Measurements from ENCODE around the gene ARHGEF19.
A peak's percentile ranks its signal among the peaks of the same experiment; 100 is the strongest.
"Not testable (repeated sequence)": the region's sequence is repeated elsewhere in the genome, so short reads cannot be mapped to it uniquely, and the experiment has no call there.

Gene ARHGEF19

GRCh38 chr1:16230744-16231143, 18.3 kb upstream of the ARHGEF19 start:
- Mint-ChIP-seq H3K4me3 (no peak overlapping the region), H3K36me3 (ENCODE audit: low read depth) (no peaks in the 10 kb centered on the region), H3K4me1 (peaks cover 9% of the 10 kb centered on the region), H3K9me3 (no peaks in the 10 kb centered on the region), H3K27me3 (ENCODE audit: low read depth) (peaks cover 47% of the 10 kb centered on the region), H3K27ac (no peak overlapping the region)
- no peak for TF ChIP-seq CTCF (IDR thresholded peaks at IDR 0.05; ENCODE audit: unreplicated experiment in 3 of 3)

GRCh38 chr1:16229976-16230740, 17.7 kb upstream of the ARHGEF19 start:
- Mint-ChIP-seq H3K4me1 (peaks cover 9% of the 10 kb centered on the region), H3K36me3 (ENCODE audit: low read depth) (no peaks in the 10 kb centered on the region), H3K4me3 (no peak overlapping the region), H3K27ac (no peak overlapping the region), H3K9me3 (no peaks in the 10 kb centered on the region), H3K27me3 (ENCODE audit: low read depth) (peaks cover 53% of the 10 kb centered on the region)
- TF ChIP-seq CTCF (IDR thresholded peaks at IDR 0.05; ENCODE audit: unreplicated experiment in 3 of 3): no peak

- TF ChIP-seq CTCF (IDR thresholded peaks at IDR 0.05; ENCODE audit: unreplicated experiment in 3 of 3): no peak
- no peaks in the 10 kb centered on the region for H3K36me3 Mint-ChIP-seq (ENCODE audit: low read depth)
- peak overlapping the region; percentile 62 to 75 (median 73) for H3K4me3 Mint-ChIP-seq
- peak overlapping the region in 1 of 3 experiments; percentile 75 for H3K27ac Mint-ChIP-seq
- H3K4me1 Mint-ChIP-seq: peaks cover 9% of the 10 kb centered on the region
- H3K9me3 Mint-ChIP-seq: no peaks in the 10 kb centered on the region
- peaks cover 77% of the 10 kb centered on the region for H3K27me3 Mint-ChIP-seq (ENCODE audit: low read depth)
Observed at GRCh38 chr1:16226490-16227179, 14.2 kb upstream of the ARHGEF19 start.

GRCh38 chr1:16226129-16226489, 13.7 kb upstream of the ARHGEF19 start:
- no peaks in the 10 kb centered on the region for H3K9me3 Mint-ChIP-seq
- no peaks in the 10 kb centered on the region for H3K36me3 Mint-ChIP-seq (ENCODE audit: low read depth)
- H3K4me3 Mint-ChIP-seq: peak overlapping the region in 2 of 3 experiments; percentile 73 to 75
- peaks cover 80% of the 10 kb centered on the region for H3K27me3 Mint-ChIP-seq (ENCODE audit: low read depth)
- peak overlapping the region in 1 of 3 experiments; percentile 75 for H3K27ac Mint-ChIP-seq
- peaks cover 9% of the 10 kb centered on the region for H3K4me1 Mint-ChIP-seq
- TF ChIP-seq CTCF (IDR thresholded peaks at IDR 0.05; ENCODE audit: unreplicated experiment in 3 of 3): no peak

- no peak overlapping the region for H3K4me3 Mint-ChIP-seq
- H3K27ac Mint-ChIP-seq: no peak overlapping the region
- H3K27me3 Mint-ChIP-seq (ENCODE audit: low read depth): peaks cover 77% of the 10 kb centered on the region
- no peaks in the 10 kb centered on the region for H3K9me3 Mint-ChIP-seq
- no peak for TF ChIP-seq CTCF (IDR thresholded peaks at IDR 0.05; ENCODE audit: unreplicated experiment in 3 of 3)
- H3K36me3 Mint-ChIP-seq (ENCODE audit: low read depth): no peaks in the 10 kb centered on the region
- H3K4me1 Mint-ChIP-seq: peaks cover 9% of the 10 kb centered on the region
Observed at GRCh38 chr1:16224472-16224871, 12.0 kb upstream of the ARHGEF19 start.

GRCh38 chr1:16222716-16223115, 10.3 kb upstream of the ARHGEF19 start:
- peaks cover 63% of the 10 kb centered on the region for H3K27me3 Mint-ChIP-seq (ENCODE audit: low read depth)

More at GRCh38 chr1:16222716-16223115, 10.3 kb upstream of the ARHGEF19 start:
- not testable (repeated sequence) for H3K4me3 Mint-ChIP-seq; H3K36me3 Mint-ChIP-seq (ENCODE audit: low read depth); H3K27ac Mint-ChIP-seq; H3K9me3 Mint-ChIP-seq; H3K4me1 Mint-ChIP-seq
